HG03558 (cell line): ENCODE results near the gene DNTT.
"Not testable (repeated sequence)": the region's sequence is repeated elsewhere in the genome, so short reads cannot be mapped to it uniquely, and the experiment has no call there.

Source experiments
- ATAC-seq: cut with Tn5 transposase; IDR thresholded peaks from one replicate; pipeline ENCODE4 v1.9.1; 2021; ENCODE audit warnings: moderate number of reproducible peaks; ENCODE audit not compliant: unreplicated experiment; ENCODE audit errors: extremely low read depth

Gene DNTT

DNA sequence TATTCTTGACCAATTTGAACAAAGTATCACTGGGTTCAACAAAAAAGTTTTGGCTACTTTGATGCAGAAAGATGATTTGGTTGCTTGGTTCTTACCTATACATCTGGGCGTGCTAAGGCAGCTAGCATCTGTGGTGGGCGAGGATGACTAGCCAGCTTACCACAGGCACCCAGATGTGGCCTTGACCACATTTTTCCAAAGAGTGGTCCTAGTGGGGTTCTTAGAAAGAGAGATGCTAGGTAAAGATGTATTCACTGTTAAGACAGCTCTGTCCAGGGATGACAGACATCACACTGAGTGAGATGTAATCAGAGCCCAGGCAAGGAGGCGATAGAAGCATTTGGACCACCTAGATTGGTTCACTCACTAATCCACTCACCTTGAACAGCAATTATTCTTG is 785 bp downstream of the DNTT start:
- ATAC-seq: no peak

GRCh38 chr10:96306516-96306915 is 2.3 kb downstream of the DNTT start:
- ATAC-seq: no peak

GRCh38 chr10:96308854-96309253 is 4.6 kb downstream of the DNTT start:
- not testable (repeated sequence) for ATAC-seq

DNA sequence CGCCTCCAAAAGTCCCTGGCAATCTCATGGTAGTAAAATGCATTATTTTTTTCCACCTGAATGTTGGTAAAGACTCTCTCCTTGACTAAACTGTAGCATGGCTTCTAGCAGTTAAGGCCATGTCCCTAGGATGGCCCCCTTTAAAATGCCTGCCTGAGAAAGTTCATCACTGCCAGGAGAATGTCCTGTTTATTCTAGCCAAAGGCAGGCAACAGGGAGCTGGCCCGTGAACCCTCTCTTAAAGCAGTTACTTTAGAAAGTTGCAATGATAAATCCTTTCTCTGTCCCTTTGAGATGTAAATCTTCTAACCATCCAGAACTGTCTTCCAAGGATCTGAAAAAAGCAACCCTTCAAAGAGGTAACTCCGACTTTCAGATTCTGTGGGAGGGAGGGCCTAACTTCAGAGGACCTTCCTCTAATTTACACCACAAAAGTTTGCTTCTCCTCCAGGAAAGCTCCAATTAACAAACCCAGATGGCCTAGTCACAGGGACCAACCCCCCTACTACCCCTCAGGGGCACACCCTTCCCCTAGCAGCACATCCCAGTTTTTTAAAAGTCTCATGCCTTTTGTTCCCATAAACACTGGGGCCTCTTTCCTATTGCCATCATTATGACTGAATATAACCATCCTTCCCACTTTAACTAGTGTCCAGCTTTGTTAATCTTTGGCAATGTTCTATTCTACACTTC is 5.5 kb downstream of the DNTT start:
- ATAC-seq: no peak

DNA sequence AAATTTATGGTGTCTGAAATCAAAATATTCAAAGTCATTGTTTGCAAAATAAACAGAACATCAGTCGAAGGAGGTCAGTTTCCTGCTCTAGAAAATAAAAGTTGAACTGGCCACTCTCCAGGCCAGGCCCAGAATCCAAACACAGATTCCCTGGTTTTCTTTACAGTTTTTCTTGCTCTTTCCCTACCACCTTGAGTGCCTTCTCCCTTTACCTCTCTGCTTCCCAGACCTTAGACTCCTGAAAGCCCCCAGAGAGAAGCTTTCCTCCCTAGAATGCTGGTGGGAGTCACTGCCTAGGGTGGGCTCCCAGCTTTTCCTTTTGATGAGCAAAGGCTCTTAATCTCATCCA is 6.1 kb downstream of the DNTT start:
- ATAC-seq: no peak

- ATAC-seq: no peak
Measured at GRCh38 chr10:96311180-96311715, 7.0 kb downstream of the DNTT start.

GRCh38 chr10:96313344-96313743 is 9.1 kb downstream of the DNTT start:
- ATAC-seq: no peak

DNA sequence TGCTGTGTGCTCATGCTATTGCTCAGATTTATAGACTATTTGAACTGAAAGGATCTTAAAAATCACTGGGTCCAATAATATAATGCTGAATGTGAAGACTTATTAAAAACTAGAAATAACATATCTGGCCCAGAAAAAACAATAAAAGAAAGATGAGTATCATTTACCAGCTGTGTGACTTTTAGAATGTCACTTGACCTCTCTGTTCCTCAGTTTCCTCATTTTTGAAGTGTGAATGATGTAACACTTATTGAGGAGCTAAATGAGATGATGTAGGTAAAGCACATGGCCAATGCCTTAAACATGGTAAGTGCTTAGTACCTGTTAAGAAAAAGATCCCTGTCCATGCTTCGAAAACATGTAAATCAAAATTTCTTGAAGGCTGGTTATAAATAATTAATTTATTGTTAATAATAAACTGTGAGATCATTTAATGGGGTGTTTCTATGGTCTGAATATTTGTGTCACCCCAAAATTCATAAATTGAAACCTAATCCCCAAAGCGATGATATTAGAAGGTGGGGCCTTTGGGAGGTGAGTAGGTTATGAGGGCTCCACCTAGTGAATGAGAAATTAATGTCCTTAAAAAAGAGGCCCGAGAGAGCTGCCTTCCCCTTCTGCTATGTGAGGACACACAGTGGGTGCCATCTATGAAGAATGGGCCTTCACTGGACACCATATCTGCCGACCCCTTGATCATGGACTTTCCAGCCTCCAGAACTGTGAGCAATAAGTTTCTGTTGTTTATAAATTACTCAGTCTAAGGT is 13.0 kb downstream of the DNTT start:
- ATAC-seq: no peak

DNA sequence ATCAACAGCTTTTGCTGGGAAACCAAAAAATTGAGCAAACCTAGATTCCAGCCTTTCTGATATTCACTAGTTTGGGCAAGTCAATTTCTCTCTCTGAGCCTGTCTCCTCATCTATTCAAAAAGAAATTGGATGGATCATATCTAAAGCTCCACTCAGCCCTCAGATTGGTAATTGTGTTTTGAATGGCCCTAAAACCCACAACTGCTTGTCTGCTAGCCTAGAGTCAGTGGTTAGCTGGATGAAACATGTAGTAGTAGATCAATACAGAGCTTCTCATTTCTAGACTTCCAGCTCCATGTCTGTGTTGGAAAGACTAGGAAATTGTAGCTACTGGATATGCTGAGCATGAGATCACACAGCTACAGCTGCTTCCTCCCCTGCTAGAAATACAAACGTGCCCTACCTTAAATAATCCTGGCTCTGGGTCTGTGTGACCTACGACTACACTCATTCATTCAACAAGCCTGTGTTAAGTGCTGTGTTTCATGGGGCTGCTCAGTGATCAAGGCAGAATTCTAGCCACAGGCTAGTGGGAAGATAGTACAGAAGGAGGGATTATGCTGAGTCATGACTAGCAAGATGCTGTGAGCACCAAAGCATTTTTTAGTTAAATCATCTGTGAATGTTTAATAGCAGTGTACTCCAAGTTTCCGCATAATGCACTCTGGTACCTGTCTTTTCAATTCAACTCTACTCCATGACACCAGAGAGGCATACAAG is 15.7 kb downstream of the DNTT start:
- ATAC-seq: no peak

- ATAC-seq: no peak
Measured at GRCh38 chr10:96321822-96322221, 17.6 kb downstream of the DNTT start.

- ATAC-seq: no peak
Measured at GRCh38 chr10:96322275-96322674, 18.0 kb downstream of the DNTT start.

DNA sequence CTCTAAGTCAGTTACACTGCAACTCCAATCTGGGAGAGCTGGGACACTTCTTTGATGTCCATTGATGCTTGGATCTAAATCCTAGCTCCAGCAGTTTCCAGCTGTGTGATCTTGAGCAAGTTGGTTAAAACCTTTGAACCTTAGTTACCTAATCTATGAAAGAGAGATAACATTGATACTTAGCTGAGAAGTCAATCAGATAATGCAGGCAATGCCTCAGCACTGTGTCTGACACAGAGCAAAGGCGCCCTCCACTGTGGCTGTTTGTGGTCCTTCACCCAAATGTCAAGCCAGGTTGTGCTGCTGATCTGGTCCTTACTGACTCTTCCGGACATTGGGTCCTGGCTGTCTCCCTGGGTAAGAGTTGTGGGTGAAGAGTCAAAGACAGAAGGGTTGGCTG is 20.2 kb downstream of the DNTT start:
- ATAC-seq: no peak

DNA sequence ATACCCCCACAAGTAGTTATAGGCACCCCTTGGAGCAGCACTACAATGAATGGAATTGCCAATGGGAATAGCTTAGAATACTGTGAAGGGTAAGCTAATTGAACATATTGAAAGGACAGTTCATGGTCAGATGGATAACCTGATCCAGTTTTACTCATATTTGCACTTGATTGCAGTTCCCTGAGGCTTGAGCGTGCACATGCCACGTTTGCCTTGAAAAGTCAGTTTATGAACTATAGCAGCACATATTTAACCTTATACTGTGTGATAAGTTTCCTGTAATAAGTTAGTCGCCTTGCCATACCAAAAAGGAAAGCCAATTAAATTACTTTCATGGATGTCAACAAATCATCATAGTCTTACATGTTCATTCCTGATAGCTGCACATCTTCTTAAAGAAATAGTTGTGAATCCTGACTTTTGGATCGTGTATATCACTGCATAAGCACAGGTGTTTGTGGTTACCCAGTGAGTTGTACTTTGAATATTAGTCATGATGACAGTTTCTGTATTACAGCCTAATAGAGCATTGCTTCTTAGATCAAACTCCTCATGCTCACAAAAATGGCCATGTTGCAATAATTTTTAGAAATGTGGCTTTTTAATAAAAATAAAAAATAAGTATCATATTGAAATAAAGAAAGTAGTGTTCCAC is 21.6 kb downstream of the DNTT start:
- ATAC-seq: peak; percentile 83

DNA sequence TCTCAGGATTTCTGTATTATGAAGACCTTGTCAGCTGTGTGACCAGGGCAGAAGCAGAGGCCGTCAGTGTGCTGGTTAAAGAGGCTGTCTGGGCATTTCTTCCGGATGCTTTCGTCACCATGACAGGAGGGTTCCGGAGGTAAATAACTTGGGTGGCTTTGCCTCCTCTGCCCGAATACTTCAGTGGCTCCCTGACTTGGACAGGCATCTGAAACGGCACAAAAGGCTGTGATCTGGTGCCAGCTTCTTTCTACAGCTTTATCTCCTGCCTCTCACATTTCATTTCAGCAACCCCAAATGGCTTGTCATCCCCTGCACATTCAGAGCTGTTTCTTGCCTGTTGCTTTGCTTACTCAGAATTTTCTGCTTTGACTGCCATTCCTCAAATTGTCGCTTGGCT is 23.2 kb downstream of the DNTT start:
- no peak for ATAC-seq

- no peak for ATAC-seq
Measured at GRCh38 chr10:96333101-96333500, 28.9 kb downstream of the DNTT start.

GRCh38 chr10:96334616-96335526 is 30.6 kb downstream of the DNTT start:
- no peak for ATAC-seq

DNA sequence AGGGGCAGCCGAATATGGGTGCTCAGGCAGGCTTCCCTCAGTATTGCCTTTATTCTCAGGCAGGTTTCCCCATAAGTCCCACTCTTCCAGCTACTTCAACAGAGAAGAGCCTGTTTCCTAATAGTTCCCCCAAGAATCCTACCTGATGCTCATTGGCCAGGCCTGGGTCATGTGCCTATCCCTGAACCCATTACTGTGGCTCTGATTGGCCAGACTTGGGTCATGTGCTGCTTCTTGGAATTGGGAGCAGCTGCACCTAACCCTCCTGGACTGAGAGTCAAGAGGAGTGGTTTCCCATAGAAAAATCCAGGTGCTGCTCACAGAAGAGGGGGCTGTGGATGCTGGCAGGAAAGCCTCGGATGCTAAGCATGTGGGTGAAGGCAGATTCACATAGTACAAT is 32.9 kb downstream of the DNTT start:
- ATAC-seq: no peak

GRCh38 chr10:96338279-96338925 is 34.2 kb downstream of the DNTT start:
- ATAC-seq: no peak

DNA sequence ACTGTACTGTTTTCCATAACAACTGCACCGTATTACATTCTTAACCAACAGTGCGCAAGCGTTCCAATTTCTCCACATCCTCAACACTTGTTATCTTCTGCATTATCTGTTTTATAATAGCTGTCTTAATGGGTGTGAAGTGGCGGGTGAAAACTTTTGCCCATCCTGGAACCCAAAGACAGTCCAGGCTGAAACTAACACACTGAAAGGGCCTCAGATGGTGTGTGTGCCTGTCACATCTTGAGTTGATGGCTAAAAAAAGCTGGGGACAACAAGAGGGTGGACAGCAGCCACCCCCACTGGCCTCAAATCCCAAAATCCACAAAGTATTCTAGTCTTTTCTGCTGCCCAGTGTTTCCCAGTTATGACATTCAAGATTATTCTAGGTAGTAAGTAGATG is 35.1 kb downstream of the DNTT start:
- ATAC-seq: no peak
